PC-3 (cell line): ENCODE measurements around the gene ATP1B4. TPM values are rescaled to one million over a fixed set of nuclear protein-coding genes. Genes with fewer than 3 reads are reported as not detected.

ENCODE experiments used
- ATAC-seq: fragments of 200-7000 bp; cut with Tn5 transposase; 2 replicates; pipeline ENCODE4 v1.9.1; 2020; ENCODE audit warnings: mild to moderate bottlenecking, moderate library complexity
- BruUV-seq: library from RNA; stranded (reverse); fragments of 400-500 nt; replicated peaks from 2 replicates; lab custom pipeline; 2021; lab: Mats Ljungman, UMichigan
- CTCF ChIA-PET: fragments of 300-600 bp; sonication (Branson Sonifier 250); formaldehyde crosslinking; loops from one replicate; lab custom pipeline; 2022; ENCODE audit warnings: antibody characterized with exemption; lab: Charles Lee
- POLR2A ChIA-PET: fragments of 300-600 bp; sonication (Branson Sonifier 250); formaldehyde crosslinking; loops from one replicate; lab custom pipeline; 2022; ENCODE audit warnings: antibody characterized with exemption; ENCODE audit not compliant: unreplicated experiment; lab: Charles Lee
- DNase-seq: peaks from one replicate; pipeline ENCODE4 v3.0.0-alpha.2; 2015
- H2AFZ ChIP-seq: fragments of 300-600 bp; sonication (generic); 2 replicates; pipeline ENCODE4 v1.6.0; 2016; ENCODE audit warnings: antibody characterized with exemption, low read length
- H3F3A ChIP-seq: fragments of 300-600 bp; sonication (generic); one replicate; pipeline ENCODE4 v1.6.0; 2017; ENCODE audit warnings: antibody characterized with exemption, low read length, control low read depth, mild to moderate bottlenecking; ENCODE audit not compliant: unreplicated experiment
- H3K27ac ChIP-seq: fragments of 300-600 bp; sonication (generic); 2 replicates; pipeline ENCODE4 v1.5.1; 2016; ENCODE audit warnings: mild to moderate bottlenecking, low read length
- H3K27me3 ChIP-seq: fragments of 300-600 bp; sonication (generic); 2 replicates; pipeline ENCODE4 v1.6.1; 2016; ENCODE audit warnings: low read length, mixed read lengths
- H3K36me3 ChIP-seq: fragments of 300-600 bp; sonication (generic); 2 replicates; pipeline ENCODE4 v1.6.1; 2016; ENCODE audit warnings: low read depth, mixed run types, low read length, mixed read lengths
- H3K4me1 ChIP-seq: fragments of 300-600 bp; sonication (generic); 2 replicates; pipeline ENCODE4 v1.5.1; 2016; ENCODE audit warnings: low read length; ENCODE audit not compliant: insufficient read depth
- H3K4me2 ChIP-seq: fragments of 300-600 bp; sonication (generic); 2 replicates; pipeline ENCODE4 v1.6.0; 2016; ENCODE audit warnings: low read length
- H3K4me3 ChIP-seq: fragments of 300-600 bp; sonication (generic); 2 replicates; pipeline ENCODE4 v1.5.1; 2016; ENCODE audit warnings: mild to moderate bottlenecking, low read length, mixed read lengths
- H3K79me2 ChIP-seq: fragments of 300-600 bp; sonication (generic); 2 replicates; pipeline ENCODE4 v1.6.1; 2017; ENCODE audit warnings: low read length, mixed read lengths
- H3K9ac ChIP-seq: fragments of 300-600 bp; sonication (generic); 2 replicates; pipeline ENCODE4 v1.6.0; 2016; ENCODE audit warnings: mild to moderate bottlenecking, low read length
- H3K9me2 ChIP-seq: fragments of 300-600 bp; sonication (generic); replicated peaks from 2 replicates; pipeline ENCODE4 v1.6.1; 2016; ENCODE audit warnings: mixed run types, low read length, mixed read lengths
- H3K9me3 ChIP-seq: fragments of 300-600 bp; sonication (generic); 2 replicates; pipeline ENCODE4 v1.6.1; 2016; ENCODE audit warnings: low read length, mixed read lengths
- H4K20me1 ChIP-seq: fragments of 300-600 bp; sonication (generic); 2 replicates; pipeline ENCODE4 v1.6.1; 2016; ENCODE audit warnings: low read length, mixed read lengths
- EZH2 ChIP-seq: fragments of 300-600 bp; sonication (generic); IDR thresholded peaks from one replicate; pipeline ENCODE4 v1.6.1; 2017; ENCODE audit warnings: antibody characterized with exemption, mild to moderate bottlenecking, low read length; ENCODE audit not compliant: unreplicated experiment
- EZH2phosphoT487 ChIP-seq: fragments of 300-600 bp; sonication (generic); IDR thresholded peaks from 2 replicates; pipeline ENCODE4 v1.6.1; 2018; ENCODE audit warnings: mild to moderate bottlenecking, antibody characterized with exemption, low read length, borderline replicate concordance
- intact Hi-C: fragments of 100-400 bp; cut with micrococcal nuclease; formaldehyde crosslinking; loops from 2 replicates; pipeline ENCODE4 v1.9.0; 2023
- total RNA-seq: library from RNA; depleted of rRNA; stranded (reverse); fragments of >200 nt; gene quantifications from 2 replicates; pipeline ENCODE4 v1.2.3, GENCODE V29; 2014
- TF ChIP-seq, protein P1 (sequence below): fragments of 300-600 bp; sonication (generic); conservative IDR thresholded peaks from 2 replicates; pipeline ENCODE4 v1.5.1; 2017; ENCODE audit warnings: antibody characterized with exemption, low read depth, mild to moderate bottlenecking, low read length

Gene ATP1B4
- total RNA-seq, 1 experiment from 2014 or later, result not detected

DNA sequence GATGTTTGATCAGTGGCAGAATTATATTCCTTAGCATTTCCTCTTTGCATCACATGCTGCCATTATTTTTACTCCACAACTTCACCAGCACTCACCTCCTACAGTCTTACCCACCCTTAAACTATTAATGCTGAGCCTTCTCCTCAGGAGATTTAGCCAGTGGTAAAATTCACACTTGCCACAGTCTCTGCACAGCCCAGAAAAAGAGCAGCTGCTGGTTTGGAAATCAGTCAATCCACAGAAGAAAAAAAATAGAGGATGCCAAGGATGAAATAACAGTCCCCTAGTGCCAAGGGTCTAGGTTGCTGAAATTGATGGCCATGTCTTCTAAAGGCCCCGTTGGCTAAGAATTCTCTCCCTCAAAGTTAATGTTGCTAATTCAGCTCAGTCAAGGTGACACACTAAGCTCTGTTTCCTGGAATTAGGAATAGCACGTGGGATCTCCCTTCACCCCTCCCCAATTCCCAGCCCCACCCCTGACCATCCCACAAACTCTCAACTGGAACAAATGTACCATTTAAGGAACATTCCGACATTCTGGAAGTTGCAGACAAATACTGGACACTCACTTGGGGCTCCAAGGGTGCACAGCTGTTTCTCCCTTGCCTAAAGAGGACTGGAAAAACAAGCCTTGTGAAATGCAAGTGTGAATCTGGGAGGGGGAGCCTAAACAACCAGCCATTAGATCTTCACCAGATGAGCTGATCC lies 5.7 kb downstream of the ATP1B4 start:
- DNase-seq (no peak), ATAC-seq (no peak)
- no TSS peak for BruUV-seq
- Histone ChIP-seq H2AFZ (no peak overlapping the region), H3K4me3 (no peak overlapping the region), H3K4me1 (no peaks in the 10 kb centered on the region), H4K20me1 (no peaks in the 10 kb centered on the region), H3K27ac (no peak overlapping the region), H3K27me3 (peaks cover 11% of the 10 kb centered on the region; the same call in 1 of the 2 replicates), H3K79me2 (no peaks in the 10 kb centered on the region), H3K9me3 (no peaks in the 10 kb centered on the region), H3K9me2 (no peaks in the 10 kb centered on the region), H3K9ac (no peak overlapping the region), H3K4me2 (no peak overlapping the region), H3F3A (no peaks in the 10 kb centered on the region), H3K36me3 (no peaks in the 10 kb centered on the region)
- intact Hi-C loops, result no loop called here
- CTCF ChIA-PET, result no interaction called here
- TF ChIP-seq EZH2phosphoT487 (no peak), EZH2 (no peak)
- TF ChIP-seq, protein P1, sequence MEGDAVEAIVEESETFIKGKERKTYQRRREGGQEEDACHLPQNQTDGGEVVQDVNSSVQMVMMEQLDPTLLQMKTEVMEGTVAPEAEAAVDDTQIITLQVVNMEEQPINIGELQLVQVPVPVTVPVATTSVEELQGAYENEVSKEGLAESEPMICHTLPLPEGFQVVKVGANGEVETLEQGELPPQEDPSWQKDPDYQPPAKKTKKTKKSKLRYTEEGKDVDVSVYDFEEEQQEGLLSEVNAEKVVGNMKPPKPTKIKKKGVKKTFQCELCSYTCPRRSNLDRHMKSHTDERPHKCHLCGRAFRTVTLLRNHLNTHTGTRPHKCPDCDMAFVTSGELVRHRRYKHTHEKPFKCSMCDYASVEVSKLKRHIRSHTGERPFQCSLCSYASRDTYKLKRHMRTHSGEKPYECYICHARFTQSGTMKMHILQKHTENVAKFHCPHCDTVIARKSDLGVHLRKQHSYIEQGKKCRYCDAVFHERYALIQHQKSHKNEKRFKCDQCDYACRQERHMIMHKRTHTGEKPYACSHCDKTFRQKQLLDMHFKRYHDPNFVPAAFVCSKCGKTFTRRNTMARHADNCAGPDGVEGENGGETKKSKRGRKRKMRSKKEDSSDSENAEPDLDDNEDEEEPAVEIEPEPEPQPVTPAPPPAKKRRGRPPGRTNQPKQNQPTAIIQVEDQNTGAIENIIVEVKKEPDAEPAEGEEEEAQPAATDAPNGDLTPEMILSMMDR, result no peak
- POLR2A ChIA-PET, result no interaction called here

- Histone ChIP-seq H3K79me2 (no peaks in the 10 kb centered on the region), H3K36me3 (no peaks in the 10 kb centered on the region), H3K9me3 (no peaks in the 10 kb centered on the region), H3K4me2 (no peak overlapping the region), H3F3A (no peaks in the 10 kb centered on the region), H3K27ac (no peak overlapping the region), H3K9me2 (no peaks in the 10 kb centered on the region), H3K9ac (no peak overlapping the region), H2AFZ (no peak overlapping the region), H4K20me1 (no peaks in the 10 kb centered on the region), H3K27me3 (peaks cover 18% of the 10 kb centered on the region; the same call in 1 of the 2 replicates), H3K4me3 (no peak overlapping the region), H3K4me1 (no peaks in the 10 kb centered on the region)
- no TSS peak for BruUV-seq
- no peak for ATAC-seq
- DNase-seq, result no peak
- CTCF ChIA-PET, result no interaction called here
- intact Hi-C loops, result no loop called here
- POLR2A ChIA-PET, result no interaction called here
- no peak for TF ChIP-seq EZH2phosphoT487
- TF ChIP-seq, protein P1, result no peak
- TF ChIP-seq EZH2, result no peak
Measured at GRCh38 chrX:120372667-120373370, 10.9 kb downstream of the ATP1B4 start.

GRCh38 chrX:120377179-120377578 lies 15.3 kb downstream of the ATP1B4 start:
- H3K79me2 ChIP-seq, result no peaks in the 10 kb centered on the region
- no TSS peak for BruUV-seq

More at GRCh38 chrX:120377179-120377578, 15.3 kb downstream of the ATP1B4 start:
- no peak overlapping the region for H2AFZ ChIP-seq
- H3K36me3 ChIP-seq, result no peaks in the 10 kb centered on the region
- no peak for ATAC-seq
- H3K4me2 ChIP-seq, result no peak overlapping the region
- H3K4me3 ChIP-seq, result no peak overlapping the region
- DNase-seq, result no peak
- TF ChIP-seq, protein P1, result no peak
- TF ChIP-seq EZH2 (no peak), EZH2phosphoT487 (no peak)
- H3K9me3 ChIP-seq, result no peaks in the 10 kb centered on the region
- no peaks in the 10 kb centered on the region for H3K4me1 ChIP-seq
- POLR2A ChIA-PET, result no interaction called here
- H3K27ac ChIP-seq, result no peak overlapping the region
- H3K9ac ChIP-seq, result no peak overlapping the region
- H3K27me3 ChIP-seq, result 0 out of 2 replicates have a peak, but pooled peaks cover 7% of the 10 kb centered on the region
- intact Hi-C loops, result no loop called here
- H3F3A ChIP-seq, result no peaks in the 10 kb centered on the region
- H4K20me1 ChIP-seq, result no peaks in the 10 kb centered on the region
- CTCF ChIA-PET, result no interaction called here
- H3K9me2 ChIP-seq, result no peaks in the 10 kb centered on the region
